GM18858 (cell line): Measurements from ENCODE around the gene RFT1.

Experiments used
- ATAC-seq: cut with Tn5 transposase; IDR thresholded peaks from one replicate; pipeline ENCODE4 v1.9.1; 2021; ENCODE audit not compliant: unreplicated experiment

RFT1 gene

DNA sequence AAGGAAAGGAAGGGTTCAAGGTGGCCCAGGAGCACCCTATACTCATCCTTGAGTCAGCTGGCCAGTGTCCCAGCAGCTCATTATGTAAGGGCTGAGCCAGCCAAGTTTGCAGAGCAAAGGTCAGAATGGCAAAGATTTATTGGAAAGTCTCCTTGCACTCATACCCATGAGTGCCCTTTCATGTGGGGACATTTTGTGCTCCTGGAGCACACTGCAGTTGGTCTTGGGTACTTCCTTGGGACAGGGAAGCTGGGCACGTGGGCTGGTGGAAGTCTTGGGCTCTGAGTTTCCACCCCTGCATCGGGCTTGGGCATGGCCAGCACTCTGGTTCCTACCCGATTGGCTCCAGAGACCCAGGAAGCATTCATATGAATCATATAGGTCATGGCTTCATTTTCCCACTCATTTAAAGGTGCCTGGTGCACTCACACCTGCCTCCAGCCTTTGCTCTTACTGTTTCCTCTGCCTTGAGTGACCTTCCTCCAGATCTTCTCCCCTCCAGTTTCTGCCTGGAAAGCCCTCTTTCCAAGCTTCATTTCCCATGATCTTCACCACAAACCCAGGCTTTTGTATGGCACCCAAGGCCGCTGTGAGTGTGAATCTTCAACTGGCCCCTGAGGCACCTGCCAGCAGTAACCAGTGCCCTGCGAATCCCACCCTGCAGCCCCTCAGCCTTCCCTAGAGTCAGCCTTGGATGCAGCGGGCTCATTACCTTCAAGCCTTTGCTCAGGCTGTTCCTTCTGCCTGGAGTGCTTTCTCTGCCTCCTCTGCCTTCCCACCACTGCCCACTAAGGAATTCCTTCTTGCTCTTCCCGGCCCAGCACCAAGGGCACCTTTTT, 20.2 kb upstream of the RFT1 start:
- ATAC-seq = no peak

DNA sequence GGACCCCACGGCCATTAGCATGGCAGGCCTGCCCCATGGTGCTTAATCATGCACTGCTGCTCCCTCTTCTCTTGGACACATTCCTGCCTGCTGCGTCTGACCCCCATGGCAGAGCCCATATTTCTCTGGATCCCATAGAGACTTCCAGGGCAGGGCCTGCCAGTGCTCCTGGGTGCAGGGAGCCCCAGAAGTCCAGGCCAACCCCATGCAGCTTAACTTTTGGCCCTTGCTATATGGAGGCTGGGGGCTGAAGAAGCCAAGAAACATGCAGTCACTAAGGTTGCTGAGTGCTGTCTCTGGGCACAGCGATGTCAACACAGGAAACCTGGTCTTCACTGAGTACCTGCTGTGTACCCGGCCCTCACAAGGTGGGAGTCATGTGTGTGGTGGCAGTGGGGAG, 19.5 kb upstream of the RFT1 start:
- no peak for ATAC-seq

- no peak for ATAC-seq
These were observed 18.9 kb upstream of the RFT1 start for GRCh38 chr3:53149006-53149690.

DNA sequence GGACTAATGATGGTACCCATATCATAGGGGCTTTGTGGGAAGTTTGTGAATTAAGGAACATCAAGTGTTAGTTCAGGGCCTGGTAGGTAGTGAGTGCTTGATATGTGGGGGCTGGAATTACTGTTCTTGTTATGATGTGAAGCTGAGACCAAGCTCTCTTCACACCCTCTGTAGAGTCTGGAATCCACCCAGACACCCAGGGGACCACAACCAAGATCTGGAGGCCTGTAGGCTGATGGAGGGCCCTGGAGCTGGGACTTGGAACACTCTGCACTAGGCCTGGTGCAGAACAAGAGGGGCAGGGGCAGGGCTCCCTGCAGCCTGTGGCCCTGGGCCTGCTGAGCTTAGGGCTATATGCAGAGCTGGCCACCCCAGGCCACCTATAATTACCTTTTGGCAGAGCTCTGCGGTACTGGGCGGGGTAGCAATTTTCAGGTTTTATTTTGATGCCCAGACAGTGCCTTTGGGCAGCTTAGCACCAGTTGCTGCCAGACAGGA, 17.7 kb upstream of the RFT1 start:
- ATAC-seq = no peak

- no peak for ATAC-seq
These were observed 17.1 kb upstream of the RFT1 start for GRCh38 chr3:53147151-53147902.

DNA sequence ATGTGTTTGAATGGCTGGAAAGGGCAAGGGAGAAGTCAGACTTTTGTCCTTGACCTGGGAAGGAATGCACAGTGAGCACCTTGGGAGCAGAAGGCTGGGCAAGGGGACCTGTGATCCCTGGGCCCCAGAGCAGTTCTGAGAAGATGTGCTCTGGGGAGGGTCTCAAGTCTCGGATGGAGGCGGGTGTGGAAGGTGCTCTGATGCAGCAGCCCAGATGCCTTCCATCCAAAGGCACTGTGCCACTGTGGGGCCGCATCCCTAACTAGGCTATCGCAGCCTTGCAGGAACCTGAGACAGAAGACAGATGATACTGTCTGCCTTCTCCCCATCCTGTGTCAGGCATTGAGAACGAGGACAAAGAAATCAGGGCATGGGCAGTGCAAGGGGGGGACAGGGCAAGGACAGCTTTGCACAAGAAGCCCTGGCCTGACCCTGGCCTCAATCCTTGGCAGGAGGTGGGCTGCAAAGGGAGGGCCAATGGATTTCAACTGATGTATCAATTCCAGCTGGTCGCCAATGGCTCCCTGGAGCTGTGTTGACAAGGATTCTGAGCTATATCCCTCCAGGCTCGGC, 16.2 kb upstream of the RFT1 start:
- no peak for ATAC-seq

DNA sequence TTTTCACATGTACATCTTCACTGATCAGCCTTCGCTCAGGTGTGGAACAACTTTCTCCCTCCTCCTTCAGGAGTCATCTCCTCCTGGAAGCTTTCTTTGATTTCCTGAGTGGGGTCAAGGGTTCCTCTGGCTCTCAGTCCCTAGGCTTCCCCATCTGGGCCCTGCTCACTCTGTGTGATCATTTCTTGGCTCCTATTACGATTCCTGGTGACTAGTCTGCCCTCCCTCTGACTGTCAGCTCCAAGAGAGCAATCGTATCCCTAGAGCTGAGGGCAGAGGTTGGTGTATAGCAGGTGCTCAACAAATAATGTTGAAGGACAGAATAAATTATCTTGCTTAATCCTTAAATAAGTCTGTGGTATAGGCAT, 15.5 kb upstream of the RFT1 start:
- ATAC-seq = no peak

DNA sequence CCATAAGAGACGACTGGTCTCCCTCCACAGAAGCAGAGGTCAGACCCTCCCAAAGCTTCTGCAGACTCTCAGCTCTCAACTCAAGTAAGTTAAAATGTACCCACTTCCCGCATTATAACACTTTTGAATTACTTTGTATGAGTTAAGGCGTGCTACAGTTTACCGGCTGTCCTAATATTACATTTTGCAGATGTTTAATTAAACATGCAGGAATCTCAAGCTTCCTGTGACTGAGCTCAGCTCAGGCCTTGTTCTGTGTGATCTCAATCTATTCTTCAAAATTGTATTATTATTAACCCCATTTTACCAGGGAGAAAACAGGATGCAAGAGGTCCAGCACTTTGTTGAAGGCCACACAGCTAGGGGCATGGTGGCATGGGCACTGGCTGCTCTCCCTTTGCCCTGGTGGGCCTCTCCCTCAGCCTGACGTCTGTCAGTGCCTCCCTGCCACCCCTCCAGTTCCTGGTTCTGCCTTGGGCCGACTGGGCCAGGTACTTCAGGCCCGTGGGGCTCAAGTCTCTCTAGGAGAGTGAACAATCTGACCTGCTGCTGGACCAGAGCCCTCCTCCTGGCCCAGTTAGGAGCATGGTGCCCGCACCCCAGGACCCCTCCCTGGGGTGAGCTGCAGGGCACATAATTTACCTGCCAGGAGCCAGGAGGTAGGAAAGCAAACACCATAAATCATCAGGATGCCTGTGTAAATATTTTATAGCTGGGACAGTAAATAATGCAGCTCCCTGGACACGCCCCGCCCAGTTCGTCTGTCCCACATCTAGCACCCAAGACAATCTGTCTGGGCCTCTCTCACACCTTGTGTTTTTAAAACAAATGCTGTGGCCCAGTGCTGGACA, 14.9 kb upstream of the RFT1 start:
- ATAC-seq = no peak

GRCh38 chr3:53144446-53144845, 14.2 kb upstream of the RFT1 start:
- no peak for ATAC-seq

GRCh38 chr3:53142986-53143385, 12.8 kb upstream of the RFT1 start:
- ATAC-seq = no peak

- no peak for ATAC-seq
These were observed 10.9 kb upstream of the RFT1 start for GRCh38 chr3:53140847-53141845.

DNA sequence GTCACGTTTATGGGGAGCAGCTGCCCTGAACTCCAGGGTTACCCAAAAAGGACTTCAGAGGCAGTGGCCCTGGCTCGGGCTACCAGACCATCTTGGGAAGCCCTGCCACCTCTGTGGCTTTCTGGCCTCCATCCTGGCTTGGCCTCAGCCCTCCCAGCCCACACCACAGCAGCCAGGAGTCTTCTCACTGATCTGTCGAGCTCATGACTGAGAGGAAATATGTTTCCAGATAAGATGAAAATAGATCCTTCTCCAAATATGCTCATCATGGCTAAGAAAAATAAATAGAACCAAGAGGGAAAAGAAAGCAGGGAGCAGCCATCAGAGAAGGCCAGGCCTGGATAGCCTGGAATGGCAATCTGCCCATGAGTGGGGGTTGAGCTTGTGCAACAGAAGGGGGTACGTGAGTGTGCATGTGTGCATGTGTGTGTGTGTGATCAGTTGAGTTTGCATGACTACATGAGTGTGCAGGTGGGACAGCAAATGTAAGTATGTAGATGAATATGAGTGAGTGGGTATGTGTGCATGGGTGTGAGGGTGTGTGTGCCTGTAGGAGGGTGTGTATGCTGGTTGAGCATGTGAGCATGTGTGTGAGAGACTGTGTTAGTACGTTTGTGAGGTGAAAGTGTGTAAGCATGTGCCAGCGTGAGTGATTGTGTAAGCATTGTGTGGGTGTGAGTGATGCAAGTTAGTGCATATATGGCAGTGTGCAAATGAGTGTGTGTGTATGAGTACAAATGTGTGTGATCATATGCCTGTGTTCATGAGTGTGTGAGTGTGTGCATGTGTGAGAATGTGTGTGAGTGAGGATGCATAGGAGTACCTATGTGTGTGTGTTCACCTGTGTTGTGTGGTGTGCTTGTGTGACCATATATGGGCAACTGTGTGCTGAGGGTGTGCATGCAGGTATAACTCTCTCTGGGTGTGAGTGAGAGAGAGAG, 9.9 kb upstream of the RFT1 start:
- ATAC-seq = no peak

DNA sequence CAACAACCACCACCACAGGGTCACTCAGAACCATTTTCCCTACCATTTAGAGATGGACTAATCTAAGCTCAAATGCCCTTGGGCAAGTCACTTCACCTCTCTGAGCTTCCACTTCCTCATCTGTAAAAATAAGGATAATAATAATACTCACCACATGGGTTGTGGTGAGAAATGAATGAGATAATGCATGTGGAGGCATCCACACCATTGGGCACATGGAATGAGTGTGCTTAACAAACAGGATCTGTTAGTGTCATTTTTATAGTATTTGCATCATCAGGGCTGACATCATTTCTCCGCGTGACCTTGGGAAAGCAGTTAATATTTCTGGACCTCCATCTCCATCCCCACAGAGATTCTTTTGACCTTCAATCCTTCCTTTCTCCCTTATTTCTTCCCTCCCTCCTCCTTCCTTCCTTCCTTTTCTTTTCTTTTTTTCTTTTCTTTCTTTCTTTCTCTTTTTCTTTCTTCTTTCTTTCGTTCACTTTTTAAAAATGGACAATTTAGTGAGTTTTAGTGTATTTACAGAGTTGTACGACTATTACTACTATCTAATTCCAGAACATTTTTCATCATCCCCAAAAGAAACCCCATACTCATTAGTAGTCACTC, 7.7 kb upstream of the RFT1 start:
- no peak for ATAC-seq

GRCh38 chr3:53137221-53137620, 7.0 kb upstream of the RFT1 start:
- ATAC-seq = no peak

DNA sequence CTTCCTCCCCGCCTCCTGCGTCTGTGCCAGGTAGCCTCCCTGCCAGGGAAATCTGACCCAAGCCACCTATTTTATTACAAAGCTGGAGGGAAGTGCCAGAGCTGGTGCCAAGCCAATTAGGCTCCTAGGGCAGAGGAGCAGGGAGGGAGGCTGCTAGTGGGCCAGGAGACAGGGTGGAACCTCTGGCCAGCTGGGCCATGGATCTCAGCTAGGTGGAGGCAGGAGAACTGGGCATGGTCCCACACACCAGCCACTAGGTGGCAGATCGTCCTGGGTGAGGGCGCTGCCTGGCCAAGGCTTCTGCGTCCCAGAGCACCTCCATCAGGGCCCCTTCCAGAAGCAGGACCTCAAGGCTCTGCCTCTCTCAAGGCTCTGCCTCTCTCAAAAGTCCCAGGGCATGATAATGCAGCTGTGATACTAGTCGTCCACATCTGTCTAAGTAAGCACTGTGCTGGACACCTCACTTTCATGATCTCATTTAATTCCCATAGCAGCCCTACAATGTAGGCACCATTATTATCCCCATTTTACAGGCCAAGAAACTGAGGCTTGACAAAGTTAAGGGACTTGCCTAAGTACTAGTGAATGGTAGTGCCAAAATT, 4.5 kb upstream of the RFT1 start:
- peak; percentile 56 for ATAC-seq

DNA sequence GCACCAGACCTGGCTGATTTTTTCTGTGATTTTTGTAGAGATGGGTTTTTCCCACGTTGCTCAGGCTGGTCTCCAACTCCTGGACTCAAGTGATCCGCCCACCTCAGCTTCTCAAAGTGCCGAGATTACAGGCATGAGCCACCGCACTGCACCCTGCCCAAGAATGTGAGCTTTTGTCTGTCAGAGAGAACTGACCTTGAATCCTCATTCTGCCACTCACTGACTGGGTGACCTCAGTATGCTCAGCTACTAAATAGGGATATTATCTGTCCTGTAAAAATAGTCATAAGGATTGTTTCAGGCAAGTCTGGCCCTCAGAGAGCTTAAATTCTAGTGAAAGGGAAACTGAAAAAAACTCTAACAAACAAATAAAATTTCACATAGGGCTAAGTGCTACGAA, 2.1 kb upstream of the RFT1 start:
- no peak for ATAC-seq

DNA sequence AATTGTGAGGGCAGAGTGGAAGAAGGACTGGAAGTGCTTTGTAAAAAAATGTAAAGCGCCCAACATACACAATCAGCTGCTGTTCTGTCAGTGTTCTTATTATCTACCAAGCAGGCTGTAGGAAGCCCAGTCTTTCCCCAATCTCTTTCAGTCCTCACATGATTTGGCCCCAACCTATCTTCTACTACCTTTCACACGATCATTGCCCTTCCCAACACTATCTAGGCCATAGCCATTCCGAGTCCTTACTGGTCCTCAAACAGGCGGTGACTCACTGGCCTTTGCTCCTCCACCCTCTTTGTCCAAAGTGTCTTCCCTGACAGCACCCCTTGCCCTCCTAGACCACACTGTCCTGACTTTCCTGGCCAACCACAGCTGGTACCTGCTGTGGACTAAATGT, 861 bp upstream of the RFT1 start:
- ATAC-seq = no peak
